Activated CD8-positive, alpha-beta memory T cell treated with anti-CD3 and anti-CD28 coated beads, Interleukin-2, amount 50 U/mL, for 48 hours (primary cell): ENCODE results near the gene JHY.
"Not testable (repeated sequence)": the region's sequence is repeated elsewhere in the genome, so short reads cannot be mapped to it uniquely, and the experiment has no call there.

Source experiments
- DNase-seq: peaks from one replicate; pipeline ENCODE4 v3.0.0-alpha.2; 2020

The JHY gene

DNA sequence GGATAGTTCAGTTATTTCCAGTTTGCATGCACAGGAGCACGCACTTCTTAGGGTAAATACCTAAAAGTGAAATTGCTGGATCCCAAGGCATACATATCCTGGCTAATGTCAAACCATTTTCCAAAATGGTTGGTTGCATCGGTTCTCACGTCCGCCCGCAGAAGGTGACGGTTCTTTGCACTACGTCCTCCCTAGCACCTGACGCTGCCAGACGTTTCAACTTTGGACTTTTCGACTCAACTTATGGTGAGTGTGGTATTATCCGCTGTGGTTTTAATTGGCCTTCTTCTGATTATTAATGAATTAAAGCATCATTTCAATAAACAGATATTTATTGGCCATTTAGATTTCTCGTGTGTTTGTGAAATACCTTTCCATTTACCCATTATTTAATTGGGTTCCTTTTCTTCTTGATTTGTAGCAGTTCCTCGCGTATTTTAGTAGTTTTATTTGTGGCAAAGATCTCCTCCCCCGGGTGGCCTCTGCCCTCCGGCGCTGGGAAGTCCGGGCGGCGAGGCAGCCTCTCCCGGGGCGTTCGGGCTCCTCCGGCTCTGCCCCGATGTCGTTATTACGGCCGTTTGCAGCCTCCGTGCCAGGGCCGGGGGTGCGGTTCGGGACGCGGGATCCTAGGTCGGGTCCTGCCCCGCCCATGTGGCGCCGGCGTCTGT, at the start of gene JHY:
Gene JHY, plus strand, starts transcription at position 571 of the 668 bp plus-strand sequence. CDS start 3,091 bp downstream, outside the sequence.
- peak; percentile 77 for DNase-seq

DNA sequence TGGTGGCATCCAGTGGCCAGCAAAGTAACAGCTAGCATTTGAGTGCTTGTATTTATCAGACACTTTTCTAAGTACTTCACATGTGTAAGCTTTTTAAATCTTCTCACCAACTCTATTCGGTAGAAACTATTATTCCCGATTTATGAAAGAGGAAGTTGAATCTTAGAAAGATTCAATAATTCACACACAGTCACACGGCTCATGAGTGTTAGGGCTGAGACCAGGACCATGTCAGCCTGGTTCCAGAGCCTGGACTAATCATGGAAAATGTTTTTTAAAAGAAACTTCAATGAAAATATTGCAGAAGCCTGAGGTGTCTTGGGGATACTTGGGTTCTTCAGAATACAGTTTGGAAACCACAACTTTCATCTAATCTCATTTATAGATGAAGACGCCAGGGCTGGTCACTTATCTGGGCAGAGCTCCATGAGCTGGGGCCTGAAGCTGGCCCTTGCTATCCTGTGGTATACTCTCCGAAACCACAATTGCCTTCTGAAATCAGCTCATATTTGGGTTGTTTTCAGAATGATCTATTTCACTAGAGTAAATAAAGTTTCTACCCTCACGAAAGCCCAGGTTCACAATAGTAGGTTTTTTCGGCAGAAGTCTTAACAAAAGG, 48.6 kb upstream of the JHY start:
- no peak for DNase-seq

DNA sequence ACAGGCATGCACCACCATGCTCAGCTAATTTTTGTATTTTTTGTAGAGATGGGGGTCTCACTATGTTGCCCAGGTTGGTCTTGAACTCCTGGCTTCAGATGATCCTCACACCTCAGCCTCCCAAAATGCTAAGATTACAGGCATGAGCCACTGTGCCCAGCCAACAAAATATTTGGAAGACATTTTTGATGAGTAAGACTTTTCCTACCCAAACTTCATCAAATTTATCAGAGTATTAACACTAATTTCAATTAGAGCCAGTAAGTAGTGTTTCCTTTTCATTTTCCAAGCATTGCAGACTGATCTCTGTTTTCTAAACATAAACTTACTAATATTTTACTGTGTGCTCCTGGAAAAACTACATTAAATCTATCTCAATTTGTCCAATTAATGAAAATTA, 45.6 kb upstream of the JHY start:
- DNase-seq = no peak

DNA sequence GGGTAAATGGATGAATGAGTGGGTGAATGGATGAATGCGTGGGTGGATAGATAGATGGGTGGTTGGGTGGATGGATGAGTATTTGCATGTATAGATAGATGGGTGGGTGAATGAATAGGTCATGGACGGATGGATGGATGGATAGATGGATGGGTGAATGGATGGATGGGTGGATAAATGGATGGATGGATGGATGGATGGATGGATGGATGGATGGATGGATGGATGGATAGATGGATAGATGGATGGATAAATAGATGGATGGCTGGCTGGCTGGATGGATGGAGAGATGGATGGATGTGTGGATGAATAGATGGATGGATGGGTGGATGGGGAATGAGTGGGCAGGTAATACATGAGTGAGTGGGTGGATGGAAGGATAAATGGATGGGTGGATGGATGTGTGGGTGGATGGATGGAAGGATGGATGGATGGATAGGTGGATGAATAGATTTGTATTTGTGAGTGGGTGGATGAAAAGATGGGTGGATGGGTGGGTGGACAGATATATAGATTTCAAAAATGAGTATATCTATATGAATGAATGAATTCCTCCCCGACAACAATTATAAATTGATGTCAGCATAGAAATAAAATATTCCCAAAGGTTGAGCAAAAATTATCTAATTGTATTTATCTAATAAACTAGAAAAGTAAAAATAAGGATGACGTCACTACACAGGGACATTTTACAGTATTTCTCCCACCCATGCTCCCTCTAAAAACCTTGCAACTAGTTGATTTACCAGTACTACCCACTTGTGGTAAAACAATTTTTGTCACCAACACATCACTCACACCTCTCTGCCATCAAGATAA, 44.8 kb upstream of the JHY start:
- DNase-seq = no peak

DNA sequence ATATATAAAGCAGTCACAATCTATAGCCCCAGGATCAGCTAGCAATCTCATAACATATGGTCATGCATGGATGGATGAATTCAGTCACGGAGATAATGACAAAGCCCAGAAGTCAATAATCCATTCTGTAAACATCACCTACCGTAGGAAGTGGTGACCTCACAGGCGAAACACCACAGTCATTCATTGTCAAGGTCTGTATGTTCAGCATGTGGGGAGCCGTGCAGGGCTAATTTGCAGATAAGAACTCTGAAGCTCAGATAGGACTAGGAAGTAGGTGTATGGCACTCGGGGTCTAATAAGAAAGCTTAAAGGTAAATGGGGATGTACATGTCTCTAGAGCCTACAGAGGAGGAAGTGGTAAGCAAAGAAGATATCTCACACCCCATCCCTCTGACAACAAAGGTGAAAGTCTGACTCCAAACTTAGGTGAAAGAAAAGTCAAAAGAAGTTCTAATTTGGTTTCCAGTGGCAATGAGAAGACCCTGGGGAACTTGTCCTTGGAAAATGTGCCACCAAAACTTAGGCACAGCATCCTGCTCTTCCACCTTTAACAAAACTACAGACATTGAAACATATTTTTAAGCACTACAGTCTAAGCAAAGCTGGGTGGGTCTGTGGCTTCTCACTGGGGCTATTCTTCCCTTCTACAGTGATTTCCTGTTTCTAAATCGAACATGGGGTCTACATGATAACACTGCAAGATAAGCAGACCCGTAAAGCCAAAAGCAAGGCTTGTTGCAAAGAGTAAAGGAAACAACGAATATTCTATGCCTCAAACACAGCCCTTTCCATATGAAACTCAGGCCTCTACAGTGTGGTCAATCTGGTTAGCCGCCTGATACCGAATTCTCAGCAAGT, 39.0 kb upstream of the JHY start:
- DNase-seq = peak; percentile 68

DNA sequence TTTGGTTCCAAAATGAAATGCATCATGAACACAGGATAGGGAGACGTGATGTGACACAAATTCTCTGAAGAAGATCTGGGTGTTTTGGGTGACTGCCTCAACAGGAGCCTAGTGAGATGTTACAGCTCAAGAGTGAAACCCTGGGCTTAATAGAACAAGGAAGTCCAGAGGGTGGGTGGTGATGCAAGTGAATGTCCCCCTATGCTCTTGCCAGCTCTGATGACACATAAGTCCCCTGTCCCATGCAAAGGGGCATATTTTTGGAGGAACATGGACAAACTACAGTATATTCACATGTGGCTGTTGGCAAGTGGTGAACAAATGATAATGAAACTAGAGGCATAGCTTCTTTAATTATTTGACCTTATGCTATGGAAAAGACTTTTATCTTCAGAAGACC, 35.1 kb upstream of the JHY start:
- DNase-seq = no peak

DNA sequence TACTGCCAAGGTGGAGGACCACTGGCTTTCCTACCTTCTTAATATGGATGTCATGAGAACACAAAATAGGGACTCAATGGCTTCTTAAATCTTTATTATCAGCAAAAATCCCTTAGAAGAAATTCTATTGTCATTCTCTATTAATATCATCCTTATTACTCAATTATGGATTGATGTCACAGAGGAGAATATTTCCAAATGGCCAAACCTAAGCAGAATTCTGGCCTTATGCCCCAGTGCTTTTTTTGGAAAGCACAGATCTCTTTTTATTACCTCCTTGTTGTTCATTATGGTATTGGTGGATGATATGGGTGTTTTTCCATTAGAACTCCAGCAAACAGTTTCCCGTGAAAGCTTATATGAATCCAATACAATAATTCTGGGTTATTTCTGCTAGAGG, 34.4 kb upstream of the JHY start:
- no peak for DNase-seq

DNA sequence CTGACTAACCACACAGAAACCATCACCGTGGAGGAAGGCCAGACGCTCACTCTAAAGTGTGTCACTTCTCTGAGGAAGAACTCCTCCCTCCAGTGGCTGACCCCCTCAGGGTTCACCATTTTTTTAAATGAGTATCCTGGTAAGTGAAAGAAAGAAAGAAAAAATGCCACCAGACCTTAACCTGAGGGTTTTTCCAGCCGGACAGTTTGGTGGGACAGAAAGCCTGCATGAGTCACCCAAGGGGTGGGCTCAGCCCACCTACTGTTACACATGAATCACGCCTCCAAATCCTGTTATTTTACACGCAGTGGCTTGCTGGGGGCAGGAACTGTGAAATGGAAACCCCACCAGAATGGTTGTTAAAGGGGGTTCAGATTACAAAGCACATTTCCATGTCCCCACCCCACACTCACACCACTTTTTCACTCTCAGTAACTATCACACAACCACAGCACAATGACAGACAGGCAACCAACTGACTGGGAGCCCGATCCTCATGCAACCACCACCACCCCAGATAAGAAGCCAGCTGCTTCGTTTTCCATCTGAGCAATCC, 32.4 kb upstream of the JHY start:
- peak; percentile 76 for DNase-seq

DNA sequence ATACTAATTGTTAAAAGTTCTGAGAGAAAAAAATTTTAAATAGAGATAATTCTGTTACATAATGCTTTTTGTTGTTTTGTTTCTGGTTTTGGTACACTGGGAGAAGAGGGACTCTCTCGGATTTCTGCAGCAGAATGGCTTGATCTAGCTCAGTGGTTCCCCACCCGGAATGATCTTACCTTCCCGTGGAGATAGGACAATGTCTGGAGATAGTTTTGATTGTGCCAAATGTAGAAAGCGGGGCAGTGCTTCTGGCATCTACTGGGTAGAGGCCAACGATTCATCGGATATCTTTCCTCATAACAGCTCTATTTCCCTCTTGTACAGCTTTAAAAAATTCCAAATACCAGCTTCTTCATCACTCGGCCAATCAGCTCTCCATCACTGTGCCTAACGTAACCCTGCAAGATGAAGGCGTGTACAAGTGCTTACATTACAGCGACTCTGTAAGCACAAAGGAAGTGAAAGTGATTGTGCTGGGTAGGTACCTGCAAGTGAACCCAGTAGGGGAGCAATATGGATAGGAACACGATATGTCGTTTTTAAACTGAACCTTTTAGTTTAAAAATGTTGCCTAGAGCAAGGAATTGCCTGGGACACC, 31.1 kb upstream of the JHY start:
- no peak for DNase-seq

DNA sequence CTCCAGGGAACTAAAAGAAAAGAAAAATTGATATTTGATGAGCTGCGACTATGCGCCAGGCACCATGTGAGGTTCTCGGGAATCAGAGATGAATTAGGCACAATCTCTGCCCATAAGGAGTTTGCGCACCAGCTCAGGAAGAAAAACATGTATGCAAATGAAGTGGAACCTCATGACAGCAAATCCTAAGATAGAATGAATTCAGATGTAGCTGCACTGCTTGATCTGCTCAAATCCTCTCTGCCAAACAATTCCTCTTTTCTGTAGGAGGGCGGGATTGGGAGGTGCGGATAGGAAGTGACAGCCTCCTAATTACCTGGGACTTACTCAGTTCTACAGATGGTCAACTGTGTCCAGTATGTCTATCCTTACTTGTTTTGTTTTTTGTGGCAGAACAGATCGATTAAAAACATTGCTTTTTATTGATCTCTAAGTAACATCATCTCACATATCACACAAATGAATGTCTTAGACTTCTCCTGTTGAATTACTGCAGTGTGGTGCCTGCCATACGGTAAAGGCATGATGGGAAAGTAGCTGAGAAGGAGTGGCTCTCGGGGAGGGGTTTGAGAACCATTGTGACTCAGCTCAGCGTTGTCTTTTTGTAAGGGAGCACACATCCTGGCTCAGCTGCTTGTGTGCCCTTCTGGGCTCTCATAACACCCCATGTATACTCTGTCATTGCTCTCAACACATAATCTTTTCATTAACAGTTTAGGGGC, 30.3 kb upstream of the JHY start:
- no peak for DNase-seq

DNA sequence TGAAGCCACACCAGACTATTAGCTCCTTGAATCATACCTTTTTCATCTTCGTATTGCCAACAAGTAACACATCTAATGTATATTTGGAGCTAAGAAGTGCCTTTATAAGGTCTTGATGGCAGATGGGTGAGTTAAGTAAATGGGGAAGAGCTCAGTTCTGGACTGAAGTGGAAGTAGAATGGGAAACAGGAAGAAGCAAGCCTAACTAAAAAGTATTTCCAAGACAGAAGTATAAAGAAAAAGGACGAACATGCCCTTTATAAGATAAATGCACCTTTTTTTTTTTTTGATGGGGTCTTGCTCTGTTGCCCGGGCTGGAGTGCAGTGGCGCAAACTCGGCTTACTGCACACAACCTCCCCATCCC, 29.8 kb upstream of the JHY start:
- DNase-seq = no peak

DNA sequence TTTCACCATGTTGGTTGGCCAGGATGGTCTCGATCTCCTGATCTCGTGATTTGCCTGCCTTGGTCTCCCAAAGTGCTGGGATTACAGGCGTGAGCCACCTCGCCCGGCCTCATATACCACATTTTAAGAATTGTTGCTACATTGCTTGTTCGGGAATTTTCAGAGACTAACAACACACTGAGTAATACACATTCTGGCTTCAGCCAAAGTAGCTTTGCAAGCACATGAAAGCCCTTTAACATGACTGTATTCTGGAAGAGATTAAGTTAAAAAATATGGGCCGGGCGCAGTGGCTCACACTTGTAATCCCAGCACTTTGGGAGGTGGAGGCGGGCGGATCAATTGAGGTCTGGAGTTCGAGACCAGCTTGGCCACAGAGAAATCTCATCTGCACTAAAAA, 29.3 kb upstream of the JHY start:
- no peak for DNase-seq

DNA sequence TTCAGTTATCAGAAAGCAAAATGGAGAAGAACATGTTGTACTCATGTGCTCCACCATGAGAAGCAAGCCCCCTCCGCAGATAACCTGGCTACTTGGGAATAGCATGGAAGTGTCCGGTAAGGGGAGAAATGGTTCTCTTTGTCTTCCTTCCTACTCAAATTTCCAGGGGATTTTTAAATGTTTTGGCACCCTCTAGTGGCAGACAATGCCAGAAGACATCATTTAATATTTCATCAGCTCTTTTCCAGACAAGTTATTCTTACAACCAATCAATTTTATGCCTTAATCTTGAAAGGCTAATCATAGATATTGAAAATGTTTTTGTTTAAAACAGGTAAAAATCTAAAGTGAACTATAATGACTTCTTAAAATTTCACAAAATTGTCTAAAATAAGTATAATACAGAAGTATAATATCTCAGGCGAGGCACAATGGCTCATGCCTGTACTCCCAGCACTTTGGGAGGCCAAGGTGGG, 28.6 kb upstream of the JHY start:
- no peak for DNase-seq

DNA sequence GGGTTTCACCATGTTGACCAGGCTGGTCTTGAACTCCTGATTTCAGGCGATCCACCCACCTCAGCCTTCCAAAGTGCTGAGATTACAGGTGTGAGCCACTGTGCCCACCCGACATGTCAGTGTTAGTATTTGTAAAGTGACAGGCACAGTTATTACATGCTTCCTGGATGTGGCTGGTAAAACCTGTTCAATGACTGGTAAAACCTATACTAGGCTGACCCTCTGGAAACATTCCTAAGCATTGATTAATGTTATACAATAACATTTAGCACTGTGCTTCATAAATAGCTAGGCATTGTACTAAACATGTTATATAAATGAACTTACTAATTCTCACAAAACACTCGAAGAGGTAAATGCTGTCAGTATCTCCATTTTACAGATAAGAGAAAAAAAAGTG, 20.9 kb upstream of the JHY start:
- DNase-seq = no peak

DNA sequence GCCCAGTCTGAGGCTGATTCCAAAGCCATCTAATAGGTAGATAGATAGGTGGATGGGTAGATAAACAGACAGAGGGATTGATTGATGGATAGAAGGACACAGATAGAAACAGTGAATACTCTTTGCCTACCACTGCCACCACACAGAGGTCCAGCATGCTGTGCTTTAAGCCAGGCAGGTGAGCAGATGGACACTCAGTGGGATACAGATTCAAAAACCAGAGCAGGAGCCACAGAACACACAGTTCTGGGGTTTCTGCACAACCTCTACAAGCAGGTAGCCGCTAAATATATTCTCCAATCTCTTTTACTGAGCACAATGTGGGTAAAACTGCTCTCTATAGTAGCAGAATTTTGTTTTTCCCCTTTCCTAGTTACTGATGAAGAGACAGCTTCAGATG, 20.5 kb upstream of the JHY start:
- no peak for DNase-seq

DNA sequence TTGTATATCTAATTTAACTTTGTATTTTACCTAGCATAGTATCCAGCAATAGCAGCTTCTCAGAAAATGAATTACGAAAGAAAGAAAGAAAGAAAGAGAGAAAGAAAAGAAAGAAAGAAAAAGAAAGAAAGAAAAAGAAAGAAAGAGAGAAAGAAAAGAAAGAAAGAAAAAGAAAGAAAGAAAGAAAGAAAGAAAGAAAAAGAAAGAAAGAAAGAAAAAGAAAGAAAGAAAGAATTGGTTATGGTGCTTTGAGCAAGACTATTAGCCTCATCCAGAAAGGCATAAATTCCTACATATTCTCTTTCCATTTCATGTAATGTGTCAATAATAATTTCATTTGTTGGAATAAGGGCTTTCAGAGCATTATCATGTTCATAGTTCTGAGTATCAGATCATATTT, 19.4 kb upstream of the JHY start:
- not testable (repeated sequence) for DNase-seq

DNA sequence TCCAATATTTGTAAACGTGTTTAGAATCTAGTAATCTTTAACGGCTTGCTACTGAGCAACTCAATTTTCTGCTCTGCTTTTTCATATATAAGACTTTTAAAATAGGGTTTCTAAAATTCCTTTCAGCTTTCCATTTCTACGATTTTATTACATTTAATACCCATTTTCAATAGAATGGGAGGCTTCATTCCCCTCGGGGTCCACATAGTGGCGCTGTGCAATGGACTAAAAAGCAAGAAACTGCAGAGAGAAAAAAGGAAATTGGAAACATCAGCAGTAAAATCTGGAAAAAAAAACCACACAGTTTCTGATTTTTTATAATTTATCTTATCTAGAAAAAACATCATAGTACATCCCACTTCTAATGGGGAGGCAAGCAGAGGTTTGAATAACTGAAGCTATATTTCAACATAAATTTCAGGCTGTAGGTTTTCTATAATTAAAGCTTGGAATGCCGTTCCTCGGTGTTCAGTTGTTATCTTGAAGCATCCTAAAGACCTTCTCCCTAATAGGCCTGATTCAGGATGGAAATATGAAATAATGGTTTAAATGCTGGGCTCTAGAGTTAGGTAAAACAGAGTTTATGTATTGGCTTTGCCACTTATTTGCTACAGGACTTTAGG, 18.7 kb upstream of the JHY start:
- DNase-seq = no peak

DNA sequence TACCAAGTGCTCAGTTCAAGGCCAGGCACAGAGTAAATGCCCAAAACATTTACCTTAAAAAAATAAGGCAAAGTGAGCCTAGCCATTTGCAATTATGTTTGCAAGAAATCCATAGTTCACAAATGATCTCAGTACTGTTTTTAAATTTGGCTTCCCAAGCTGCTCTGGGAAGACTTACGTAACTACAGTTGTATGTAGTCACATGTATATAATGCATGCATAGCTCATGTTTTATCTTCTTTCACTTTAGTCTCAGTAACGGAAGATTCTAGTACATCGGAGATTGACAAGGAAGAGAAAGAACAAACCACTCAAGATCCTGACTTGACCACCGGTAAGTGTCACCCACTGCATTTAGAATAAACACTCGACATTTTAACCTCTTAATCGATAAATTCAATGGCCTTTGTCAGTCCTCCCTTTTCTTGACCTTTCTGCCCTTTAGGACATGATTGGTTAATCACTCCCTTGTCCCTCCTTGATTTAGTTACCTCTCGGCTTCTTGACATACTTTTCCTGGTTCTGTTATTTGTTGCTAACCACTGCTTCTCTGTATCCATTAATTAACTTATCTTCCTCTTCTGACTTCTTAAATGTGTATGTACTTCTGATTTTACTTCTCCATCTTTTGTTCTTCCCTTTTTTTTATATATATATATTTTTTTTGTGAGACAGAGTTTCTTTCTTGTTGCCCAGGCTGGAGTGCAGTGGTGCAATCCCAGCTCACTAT, 18.0 kb upstream of the JHY start:
- DNase-seq = no peak

DNA sequence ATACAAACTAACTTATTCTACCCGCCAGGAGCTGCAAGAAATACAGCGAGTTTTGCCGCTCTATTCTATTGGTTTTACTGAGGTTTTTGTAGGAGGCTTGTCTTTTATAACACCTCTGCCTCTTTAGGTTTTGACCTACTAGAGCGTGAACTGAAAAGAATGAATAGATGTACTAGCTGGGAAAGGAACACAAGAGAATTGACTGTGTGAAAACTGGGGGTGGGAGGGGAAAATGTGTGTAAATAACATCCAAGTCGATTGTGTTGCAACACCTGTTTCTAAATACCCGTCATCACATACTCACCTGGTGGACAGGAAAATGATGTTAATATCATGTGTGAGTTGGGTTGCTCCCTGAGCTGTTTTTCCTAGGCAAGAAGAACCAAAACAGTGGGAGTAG, 12.9 kb upstream of the JHY start:
- no peak for DNase-seq

DNA sequence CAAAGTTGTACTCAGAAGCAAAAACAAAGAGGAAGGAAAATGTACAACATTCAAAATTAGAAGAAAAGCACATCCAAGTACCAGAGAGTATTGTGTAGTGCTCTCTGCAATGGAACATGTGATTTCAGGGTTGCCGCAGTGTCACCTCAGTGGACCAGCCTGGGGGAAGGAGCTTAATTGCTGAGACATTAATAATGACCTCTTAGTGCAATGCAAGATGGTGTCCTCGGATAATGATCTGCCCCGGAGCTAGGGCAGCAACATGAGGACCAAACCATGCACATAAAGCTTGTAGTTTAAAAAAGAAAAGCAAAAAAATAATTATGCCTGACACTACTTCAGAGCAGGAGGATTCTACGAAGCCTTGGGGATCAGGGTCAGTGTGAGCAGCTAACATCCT, 11.3 kb upstream of the JHY start:
- DNase-seq = no peak
